A673 (cell line): ENCODE data around the gene GNG4.

Experiments used
- EZH2 ChIP-seq: fragments of 200-600 bp; sonication (generic); IDR thresholded peaks from 2 replicates; pipeline ENCODE4 v1.6.1; 2017; ENCODE audit warnings: borderline replicate concordance, low read depth, mild to moderate bottlenecking, mixed read lengths, antibody characterized with exemption, low read length; ENCODE audit not compliant: poor library complexity, severe bottlenecking
- TF ChIP-seq, protein P1 (sequence below): fragments of 300-800, 200-600 bp; sonication (generic); conservative IDR thresholded peaks from 2 replicates; pipeline ENCODE4 v1.5.1; 2017; ENCODE audit warnings: low read depth, mild to moderate bottlenecking, antibody characterized with exemption, low read length, moderate library complexity, mixed read lengths

DNA sequence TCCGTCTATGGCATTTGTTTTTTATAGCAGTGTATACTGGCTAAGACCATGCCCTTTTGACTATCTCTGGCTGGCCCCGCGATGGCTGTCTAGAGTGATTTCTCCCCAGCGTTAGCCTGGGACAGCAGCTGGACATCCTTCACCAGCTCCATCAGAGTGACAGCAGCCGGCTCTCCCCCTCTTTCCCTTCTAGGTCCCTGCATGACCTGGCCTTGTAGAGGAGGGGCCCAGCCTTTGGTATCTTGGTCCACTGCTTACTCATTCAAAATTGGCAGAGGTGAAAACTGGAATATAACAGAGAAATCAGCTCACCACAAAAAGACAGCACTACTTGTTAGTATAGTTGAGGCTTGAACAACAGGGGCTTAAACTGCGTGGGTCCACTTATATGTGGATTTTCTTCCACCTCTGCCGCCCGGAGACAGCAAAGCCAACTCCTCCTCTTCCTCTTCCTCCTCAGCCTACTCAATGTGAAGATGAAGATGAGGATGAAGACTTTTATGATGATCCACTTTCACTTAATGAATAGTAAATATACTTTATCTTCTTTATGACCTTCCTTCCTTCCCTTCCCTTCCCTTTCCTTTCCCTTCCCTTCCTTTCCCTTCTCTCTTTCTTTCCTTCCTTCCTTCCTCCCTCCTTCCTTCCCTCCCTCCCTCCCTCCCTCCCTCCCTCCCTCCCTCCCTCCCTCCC is 116.0 kb downstream of the GNG4 start:
- TF ChIP-seq, protein P1, sequence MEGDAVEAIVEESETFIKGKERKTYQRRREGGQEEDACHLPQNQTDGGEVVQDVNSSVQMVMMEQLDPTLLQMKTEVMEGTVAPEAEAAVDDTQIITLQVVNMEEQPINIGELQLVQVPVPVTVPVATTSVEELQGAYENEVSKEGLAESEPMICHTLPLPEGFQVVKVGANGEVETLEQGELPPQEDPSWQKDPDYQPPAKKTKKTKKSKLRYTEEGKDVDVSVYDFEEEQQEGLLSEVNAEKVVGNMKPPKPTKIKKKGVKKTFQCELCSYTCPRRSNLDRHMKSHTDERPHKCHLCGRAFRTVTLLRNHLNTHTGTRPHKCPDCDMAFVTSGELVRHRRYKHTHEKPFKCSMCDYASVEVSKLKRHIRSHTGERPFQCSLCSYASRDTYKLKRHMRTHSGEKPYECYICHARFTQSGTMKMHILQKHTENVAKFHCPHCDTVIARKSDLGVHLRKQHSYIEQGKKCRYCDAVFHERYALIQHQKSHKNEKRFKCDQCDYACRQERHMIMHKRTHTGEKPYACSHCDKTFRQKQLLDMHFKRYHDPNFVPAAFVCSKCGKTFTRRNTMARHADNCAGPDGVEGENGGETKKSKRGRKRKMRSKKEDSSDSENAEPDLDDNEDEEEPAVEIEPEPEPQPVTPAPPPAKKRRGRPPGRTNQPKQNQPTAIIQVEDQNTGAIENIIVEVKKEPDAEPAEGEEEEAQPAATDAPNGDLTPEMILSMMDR: no peak
- TF ChIP-seq EZH2: no peak
